ENCODE results near the gene C3orf52.

- TF ChIP-seq EP300 (IDR thresholded peaks at IDR 0.05), result no peak
- no peak for TF ChIP-seq CTCF (IDR thresholded peaks at IDR 0.05)
- TF ChIP-seq POLR2A (IDR thresholded peaks at IDR 0.05), result no peak
Observed at GRCh38 chr3:112053229-112053628, 33.0 kb upstream of the C3orf52 start.
